ENCODE results near the gene P2RY13. TPM values are rescaled to one million over a fixed set of nuclear protein-coding genes. Genes with fewer than 3 reads are reported as not detected.

Gene P2RY13
- total and polyA plus RNA-seq, 2 of the 4 experiments (the other 2 are of a cell fraction), result not detected

DNA sequence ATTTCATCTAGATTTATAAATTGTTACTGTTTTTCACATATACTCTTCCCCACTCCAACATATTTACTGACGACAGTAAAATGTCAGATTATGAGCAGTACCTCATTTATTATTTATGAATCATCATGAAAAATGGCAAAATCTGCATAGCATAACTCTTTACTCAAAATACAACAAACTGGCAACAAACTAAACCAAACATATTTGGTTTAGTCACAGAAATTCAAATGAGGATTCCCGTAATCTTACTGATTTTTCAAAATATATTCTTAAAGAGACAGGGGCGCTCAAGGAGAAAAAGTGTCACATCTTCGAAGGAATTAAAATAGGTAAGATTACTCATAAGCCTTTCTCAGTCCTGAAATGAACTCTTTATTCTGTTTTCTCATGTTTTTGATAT is 9.7 kb downstream of the P2RY13 start:
- H3K9me1 ChIP-seq (ENCODE audit: insufficient read depth, low read length), result peaks cover 6% of the 10 kb centered on the region; the same call in 1 of the 2 replicates
- no CpG with 5 or more reads among the region's 4 CpGs for WGBS, 2 experiments (ENCODE audit: extremely low coverage in 2 of 2, insufficient read length in 1 of 2)
- H2BK15ac ChIP-seq (ENCODE audit: low read depth, low read length), result peak overlapping the region; percentile 74; the same call in 2 of the 3 replicates
- ChIA-PET POLR2A (ENCODE audit: unreplicated experiment) (no interaction called here), CTCF (interaction anchor here (0.6 kb wide), 1 partner anchor 20 kb away, joined by 3 read pairs; no protein-coding TSS in a partner anchor)
- H2AK9ac ChIP-seq (replicated peaks; ENCODE audit: low read depth, low read length, poor library complexity), result no peak overlapping the region
- dilution Hi-C loops (cut with HindIII; ENCODE audit: low sequenced_read_pairs, unreplicated experiment) (no loop called here), intact Hi-C loops (cut with micrococcal nuclease) (no loop called here), in situ Hi-C loops (cut with MboI; ENCODE audit: low sequenced_read_pairs) (no loop called here)
- no peak overlapping the region for H2AFZ ChIP-seq (replicated peaks; ENCODE audit: low read length, poor library complexity)
- H3K9me3 ChIP-seq (ENCODE audit: control insufficient read depth, insufficient read depth, low read length), result peaks cover 3% of the 10 kb centered on the region
- no peaks in the 10 kb centered on the region for H3K79me1 ChIP-seq (ENCODE audit: low read depth in 1 of 2, low read length in 2 of 2)
- peak overlapping the region; percentile 61; the same call in 1 of the 2 replicates for H2BK120ac ChIP-seq (ENCODE audit: low read depth, low read length)
- H4K8ac ChIP-seq (ENCODE audit: low read depth in 2 of 2, low read length in 2 of 2), result peak overlapping the region; percentile 6 to 71; a peak in 2 of 4 replicates
- peak overlapping the region; percentile 72; the same call in 1 of the 2 replicates for H2BK20ac ChIP-seq (ENCODE audit: low read depth, low read length)
- peaks cover 14% of the 10 kb centered on the region for H3K4me1 ChIP-seq (ENCODE audit: control insufficient read depth, insufficient read depth, low read length)
- H3K18ac ChIP-seq (ENCODE audit: low read depth, low read length), result peak overlapping the region; percentile 83; the same call in 1 of the 2 replicates
- no peak overlapping the region; the same call in 1 of the 2 replicates for H3K27ac ChIP-seq (ENCODE audit: insufficient read depth, low read length)
- peak overlapping the region; percentile 34; the same call in 1 of the 2 replicates for H3K4ac ChIP-seq (ENCODE audit: low read depth, low read length)
- H4K20me1 ChIP-seq (ENCODE audit: insufficient read depth, low read length), result no peaks in the 10 kb centered on the region
- DNase-seq (peak; percentile 58), ATAC-seq (ENCODE audit: low read depth) (peak; percentile 46)
- no peaks in the 10 kb centered on the region for H3K27me3 ChIP-seq (ENCODE audit: control insufficient read depth, insufficient read depth, low read length)
- TF ChIP-seq MXI1 (IDR thresholded peaks at IDR 0.05; ENCODE audit: borderline replicate concordance, low read depth, low read length) (no peak), POLR2A (IDR thresholded peaks at IDR 0.05; ENCODE audit: low read depth, low read length) (no peak), RCOR1 (IDR thresholded peaks at IDR 0.05; ENCODE audit: insufficient replicate concordance, low read length) (no peak), CHD1 (IDR thresholded peaks at IDR 0.05; ENCODE audit: low read depth, low read length) (no peak), MAFK (IDR thresholded peaks at IDR 0.05; ENCODE audit: low read depth, low read length) (no peak), RFX5 (IDR thresholded peaks at IDR 0.05; ENCODE audit: low read depth, low read length) (no peak), CEBPB (IDR thresholded peaks at IDR 0.05; ENCODE audit: low read depth, low read length) (no peak), FOS (IDR thresholded peaks at IDR 0.05; ENCODE audit: low read depth, low read length) (no peak), RAD21 (IDR thresholded peaks at IDR 0.05; ENCODE audit: low read length) (no peak), BHLHE40 (IDR thresholded peaks at IDR 0.05; ENCODE audit: low read depth, low read length) (no peak), NFE2L2 (IDR thresholded peaks at IDR 0.05; ENCODE audit: low read depth, low read length) (no peak), SMC3 (IDR thresholded peaks at IDR 0.05; ENCODE audit: low read depth, low read length) (no peak), MAZ (IDR thresholded peaks at IDR 0.05; ENCODE audit: borderline replicate concordance, low read depth, low read length) (no peak)
- TF ChIP-seq, protein P1, sequence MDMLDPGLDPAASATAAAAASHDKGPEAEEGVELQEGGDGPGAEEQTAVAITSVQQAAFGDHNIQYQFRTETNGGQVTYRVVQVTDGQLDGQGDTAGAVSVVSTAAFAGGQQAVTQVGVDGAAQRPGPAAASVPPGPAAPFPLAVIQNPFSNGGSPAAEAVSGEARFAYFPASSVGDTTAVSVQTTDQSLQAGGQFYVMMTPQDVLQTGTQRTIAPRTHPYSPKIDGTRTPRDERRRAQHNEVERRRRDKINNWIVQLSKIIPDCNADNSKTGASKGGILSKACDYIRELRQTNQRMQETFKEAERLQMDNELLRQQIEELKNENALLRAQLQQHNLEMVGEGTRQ (IDR thresholded peaks at IDR 0.05; ENCODE audit: low read depth, low read length), result no peak
- TF ChIP-seq, protein P2, sequence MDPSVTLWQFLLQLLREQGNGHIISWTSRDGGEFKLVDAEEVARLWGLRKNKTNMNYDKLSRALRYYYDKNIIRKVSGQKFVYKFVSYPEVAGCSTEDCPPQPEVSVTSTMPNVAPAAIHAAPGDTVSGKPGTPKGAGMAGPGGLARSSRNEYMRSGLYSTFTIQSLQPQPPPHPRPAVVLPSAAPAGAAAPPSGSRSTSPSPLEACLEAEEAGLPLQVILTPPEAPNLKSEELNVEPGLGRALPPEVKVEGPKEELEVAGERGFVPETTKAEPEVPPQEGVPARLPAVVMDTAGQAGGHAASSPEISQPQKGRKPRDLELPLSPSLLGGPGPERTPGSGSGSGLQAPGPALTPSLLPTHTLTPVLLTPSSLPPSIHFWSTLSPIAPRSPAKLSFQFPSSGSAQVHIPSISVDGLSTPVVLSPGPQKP (IDR thresholded peaks at IDR 0.05; ENCODE audit: borderline replicate concordance, low read depth, low read length), result no peak
- TF ChIP-seq, protein P3, sequence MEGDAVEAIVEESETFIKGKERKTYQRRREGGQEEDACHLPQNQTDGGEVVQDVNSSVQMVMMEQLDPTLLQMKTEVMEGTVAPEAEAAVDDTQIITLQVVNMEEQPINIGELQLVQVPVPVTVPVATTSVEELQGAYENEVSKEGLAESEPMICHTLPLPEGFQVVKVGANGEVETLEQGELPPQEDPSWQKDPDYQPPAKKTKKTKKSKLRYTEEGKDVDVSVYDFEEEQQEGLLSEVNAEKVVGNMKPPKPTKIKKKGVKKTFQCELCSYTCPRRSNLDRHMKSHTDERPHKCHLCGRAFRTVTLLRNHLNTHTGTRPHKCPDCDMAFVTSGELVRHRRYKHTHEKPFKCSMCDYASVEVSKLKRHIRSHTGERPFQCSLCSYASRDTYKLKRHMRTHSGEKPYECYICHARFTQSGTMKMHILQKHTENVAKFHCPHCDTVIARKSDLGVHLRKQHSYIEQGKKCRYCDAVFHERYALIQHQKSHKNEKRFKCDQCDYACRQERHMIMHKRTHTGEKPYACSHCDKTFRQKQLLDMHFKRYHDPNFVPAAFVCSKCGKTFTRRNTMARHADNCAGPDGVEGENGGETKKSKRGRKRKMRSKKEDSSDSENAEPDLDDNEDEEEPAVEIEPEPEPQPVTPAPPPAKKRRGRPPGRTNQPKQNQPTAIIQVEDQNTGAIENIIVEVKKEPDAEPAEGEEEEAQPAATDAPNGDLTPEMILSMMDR (conservative IDR thresholded peaks at IDR 0.05; ENCODE audit: low read depth, low read length), result no peak
- no peak overlapping the region; the same call in none of the 2 replicates for H3K4me2 ChIP-seq (ENCODE audit: low read depth, low read length)
- no TSS peak for BruUV-seq (replicated peaks)
- H3K9ac ChIP-seq (ENCODE audit: low read depth, low read length), result no peak overlapping the region
- H2AK5ac ChIP-seq (ENCODE audit: low read depth, low read length), result no peak overlapping the region
- peak overlapping the region; percentile 51; the same call in 1 of the 2 replicates for H4K91ac ChIP-seq (ENCODE audit: insufficient read depth, low read depth, low read length)
- no peaks in the 10 kb centered on the region for H3K36me3 ChIP-seq (ENCODE audit: control insufficient read depth, insufficient read depth, low read length)
- H2BK5ac ChIP-seq (ENCODE audit: low read depth, low read length, poor library complexity, severe bottlenecking), result peak overlapping the region; percentile 70
- H3K14ac ChIP-seq (replicated peaks; ENCODE audit: low read depth, low read length), result peak overlapping the region; percentile 56
- no peak overlapping the region for H3K23ac ChIP-seq (ENCODE audit: low read depth, low read length)
- peak overlapping the region; percentile 89; the same call in 1 of the 2 replicates for H4K5ac ChIP-seq (ENCODE audit: low read depth, low read length)
- H3K56ac ChIP-seq (ENCODE audit: extremely low read depth, insufficient read depth, low read length), result no peak overlapping the region
- no peak overlapping the region for H3K4me3 ChIP-seq (ENCODE audit: insufficient read depth, low read depth, low read length)

All from IMR-90 (cell line).